ENCODE results near the gene LRRC4C. TPM values are rescaled to one million over a fixed set of nuclear protein-coding genes. Genes with fewer than 3 reads are reported as not detected.
A peak's percentile ranks its signal among the peaks of the same experiment; 100 is the strongest.

LRRC4C gene
- total RNA-seq, 2 donors from 2014 or later: 2.7 to 2.8 TPM

- no peaks in the 10 kb centered on the region for H3K4me1 ChIP-seq
- TF ChIP-seq CTCF (IDR thresholded peaks at IDR 0.05): no peak
- no peaks in the 10 kb centered on the region for H3K9me3 ChIP-seq
- peak overlapping the region in 1 of 2 donors; percentile 2 for H3K27ac ChIP-seq
- no peaks in the 10 kb centered on the region for H3K36me3 ChIP-seq
- DNase-seq (ENCODE audit: low spot score): no peak
- no peak overlapping the region for H3K4me3 ChIP-seq
- no peaks in the 10 kb centered on the region for H3K27me3 ChIP-seq
Observed at GRCh38 chr11:41225856-41226633, 233.4 kb downstream of the LRRC4C start.

- no peak for DNase-seq (ENCODE audit: low spot score)
- Histone ChIP-seq H3K9me3 (no peaks in the 10 kb centered on the region), H3K27me3 (no peaks in the 10 kb centered on the region), H3K4me1 (no peaks in the 10 kb centered on the region), H3K36me3 (no peaks in the 10 kb centered on the region), H3K27ac (peak overlapping the region in 1 of 2 donors; percentile 26), H3K4me3 (no peak overlapping the region)
- TF ChIP-seq CTCF (IDR thresholded peaks at IDR 0.05): no peak
Observed at GRCh38 chr11:41222236-41222635, 237.2 kb downstream of the LRRC4C start.

GRCh38 chr11:41206388-41206787 lies 253.1 kb downstream of the LRRC4C start:
- no peak for DNase-seq (ENCODE audit: low spot score)
- Histone ChIP-seq H3K27me3 (no peaks in the 10 kb centered on the region), H3K36me3 (no peaks in the 10 kb centered on the region), H3K4me3 (no peak overlapping the region), H3K27ac (no peak overlapping the region), H3K9me3 (no peaks in the 10 kb centered on the region), H3K4me1 (no peaks in the 10 kb centered on the region)
- no peak for TF ChIP-seq CTCF (IDR thresholded peaks at IDR 0.05)

GRCh38 chr11:41201156-41201555 lies 258.3 kb downstream of the LRRC4C start:
- no peak for DNase-seq (ENCODE audit: low spot score)
- Histone ChIP-seq H3K9me3 (no peaks in the 10 kb centered on the region), H3K27ac (no peak overlapping the region), H3K4me1 (no peaks in the 10 kb centered on the region), H3K4me3 (no peak overlapping the region), H3K36me3 (no peaks in the 10 kb centered on the region), H3K27me3 (no peaks in the 10 kb centered on the region)
- peak in 1 of 2 donors; percentile 52 for TF ChIP-seq CTCF (IDR thresholded peaks at IDR 0.05)

- Histone ChIP-seq H3K36me3 (no peaks in the 10 kb centered on the region), H3K9me3 (peaks cover 0 to 7% of the 10 kb centered on the region in 2 donors), H3K4me1 (no peaks in the 10 kb centered on the region), H3K27ac (no peak overlapping the region), H3K27me3 (no peaks in the 10 kb centered on the region), H3K4me3 (no peak overlapping the region)
- TF ChIP-seq CTCF (IDR thresholded peaks at IDR 0.05): no peak
- no peak for DNase-seq (ENCODE audit: low spot score)
Observed at GRCh38 chr11:41190437-41191082, 268.9 kb downstream of the LRRC4C start.

Measured in right atrium auricular region (tissue), 2 donors.